SK-N-MC (cell line): ENCODE data around the gene PTGDR2.

Experiments
- DNase-seq: peaks from one replicate; pipeline ENCODE4 v3.0.0-alpha.2; 2011; ENCODE audit warnings: low read depth, low spot score
- H3K27ac ChIP-seq: fragments of 200-600 bp; sonication (generic); 2 replicates; pipeline ENCODE4 v1.5.1; 2016; ENCODE audit warnings: mixed run types
- H3K36me3 ChIP-seq: fragments of 200-600 bp; sonication (generic); 2 replicates; pipeline ENCODE4 v1.6.1; 2017; ENCODE audit warnings: antibody characterized with exemption, low read length, mixed read lengths; ENCODE audit not compliant: insufficient read depth
- H3K4me3 ChIP-seq: fragments of 200-600 bp; sonication (generic); 2 replicates; pipeline ENCODE4 v1.5.1; 2016
- H3K9ac ChIP-seq: fragments of 200-600 bp; sonication (generic); 2 replicates; pipeline ENCODE4 v1.8.0; 2017; ENCODE audit warnings: mixed run types, mixed read lengths; ENCODE audit not compliant: insufficient read length
- H3K9me3 ChIP-seq: fragments of 200-600 bp; sonication (generic); 2 replicates; pipeline ENCODE4 v1.6.1; 2017; ENCODE audit warnings: low read depth, mild to moderate bottlenecking, antibody characterized with exemption, low read length, moderate library complexity, mixed read lengths
- EZH2 ChIP-seq: fragments of 200-600 bp; sonication (generic); IDR thresholded peaks from one replicate; pipeline ENCODE4 v1.6.1; 2017; ENCODE audit warnings: antibody characterized with exemption
- FOXP2 ChIP-seq: optimal IDR thresholded peaks from 2 replicates; pipeline ENCODE3; 2011; ENCODE audit warnings: mild to moderate bottlenecking, moderate library complexity; ENCODE audit not compliant: insufficient read depth; ENCODE audit errors: extremely low read length, control extremely low read depth
- POLR2AphosphoS5 ChIP-seq: IDR thresholded peaks from 2 replicates; pipeline ENCODE4 v1.6.1; 2012; ENCODE audit warnings: mild to moderate bottlenecking, low read depth, low read length, borderline replicate concordance

Gene PTGDR2

DNA sequence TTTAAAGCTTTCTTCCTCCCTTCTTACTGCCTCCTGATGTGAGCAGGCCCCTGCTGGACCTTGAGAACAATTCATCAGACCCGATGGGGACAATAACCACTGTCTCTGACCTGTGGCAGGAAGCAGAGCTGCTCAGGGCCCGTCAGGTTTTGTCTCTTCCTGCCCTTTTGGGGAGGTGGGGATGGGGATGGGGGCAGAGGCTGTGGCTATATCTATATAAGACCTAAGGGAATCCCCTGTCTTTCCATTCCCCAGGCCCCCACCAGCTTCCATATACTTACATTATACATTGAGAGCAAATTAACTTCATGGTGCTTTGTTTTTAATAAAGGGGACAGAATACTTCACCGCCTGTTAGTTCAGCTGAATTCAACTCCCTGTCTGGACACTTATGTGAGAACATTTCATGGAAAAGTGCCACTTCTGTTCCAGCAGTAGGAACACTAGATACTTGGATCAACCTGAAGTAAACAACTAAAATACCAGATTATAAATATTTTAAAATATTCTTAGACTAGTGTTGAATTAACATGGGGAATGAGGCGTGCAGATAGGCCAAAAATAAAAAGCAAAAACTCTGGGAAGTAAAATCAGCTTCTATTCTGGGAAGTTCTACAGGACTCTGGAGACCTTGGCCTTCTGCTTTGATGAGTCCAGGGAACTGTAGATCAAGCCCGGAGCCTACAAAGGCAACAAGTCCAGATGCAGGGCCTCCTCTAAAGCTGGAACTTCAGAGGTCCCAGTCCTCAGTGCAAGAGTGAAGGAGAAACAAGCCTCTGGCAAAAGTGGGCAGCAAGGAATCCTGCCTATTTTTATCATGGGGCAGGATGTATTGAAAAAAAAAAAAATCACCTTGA lies 22.7 kb upstream of the PTGDR2 start:
- Histone ChIP-seq H3K9ac (no peak overlapping the region), H3K27ac (no peak overlapping the region), H3K4me3 (no peak overlapping the region), H3K9me3 (no peaks in the 10 kb centered on the region), H3K36me3 (0 out of 2 replicates have a peak, but pooled peaks cover 13% of the 10 kb centered on the region)
- TF ChIP-seq POLR2AphosphoS5 (no peak), FOXP2 (no peak), EZH2 (no peak)
- no peak for DNase-seq

DNA sequence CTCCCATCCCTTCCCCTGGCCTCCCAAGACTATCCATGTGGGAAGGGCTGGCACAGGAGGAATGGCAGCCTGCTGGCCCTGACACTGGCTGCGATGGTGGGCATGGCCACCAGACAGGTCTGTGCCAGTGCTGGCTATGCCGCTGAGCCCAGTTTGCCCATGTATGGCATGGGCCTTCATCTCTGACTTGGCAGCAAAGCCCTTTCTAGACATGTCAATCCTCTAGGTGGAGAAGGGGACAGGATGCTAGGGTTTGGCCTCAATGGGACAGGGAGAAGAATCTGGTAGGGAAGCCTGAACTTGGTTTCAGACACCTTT lies 20.4 kb upstream of the PTGDR2 start:
- H3K9ac ChIP-seq: no peak overlapping the region
- TF ChIP-seq FOXP2 (no peak), POLR2AphosphoS5 (no peak), EZH2 (no peak)
- no peaks in the 10 kb centered on the region for H3K9me3 ChIP-seq
- 0 out of 2 replicates have a peak, but pooled peaks cover 13% of the 10 kb centered on the region for H3K36me3 ChIP-seq
- H3K27ac ChIP-seq: no peak overlapping the region
- DNase-seq: no peak
- no peak overlapping the region for H3K4me3 ChIP-seq

- Histone ChIP-seq H3K36me3 (0 out of 2 replicates have a peak, but pooled peaks cover 8% of the 10 kb centered on the region), H3K9me3 (no peaks in the 10 kb centered on the region), H3K9ac (no peak overlapping the region), H3K27ac (no peak overlapping the region), H3K4me3 (no peak overlapping the region)
- no peak for TF ChIP-seq POLR2AphosphoS5
- no peak for TF ChIP-seq EZH2
- no peak for TF ChIP-seq FOXP2
- DNase-seq: no peak
These were observed 19.8 kb upstream of the PTGDR2 start for GRCh38 chr11:60875366-60876167.

DNA sequence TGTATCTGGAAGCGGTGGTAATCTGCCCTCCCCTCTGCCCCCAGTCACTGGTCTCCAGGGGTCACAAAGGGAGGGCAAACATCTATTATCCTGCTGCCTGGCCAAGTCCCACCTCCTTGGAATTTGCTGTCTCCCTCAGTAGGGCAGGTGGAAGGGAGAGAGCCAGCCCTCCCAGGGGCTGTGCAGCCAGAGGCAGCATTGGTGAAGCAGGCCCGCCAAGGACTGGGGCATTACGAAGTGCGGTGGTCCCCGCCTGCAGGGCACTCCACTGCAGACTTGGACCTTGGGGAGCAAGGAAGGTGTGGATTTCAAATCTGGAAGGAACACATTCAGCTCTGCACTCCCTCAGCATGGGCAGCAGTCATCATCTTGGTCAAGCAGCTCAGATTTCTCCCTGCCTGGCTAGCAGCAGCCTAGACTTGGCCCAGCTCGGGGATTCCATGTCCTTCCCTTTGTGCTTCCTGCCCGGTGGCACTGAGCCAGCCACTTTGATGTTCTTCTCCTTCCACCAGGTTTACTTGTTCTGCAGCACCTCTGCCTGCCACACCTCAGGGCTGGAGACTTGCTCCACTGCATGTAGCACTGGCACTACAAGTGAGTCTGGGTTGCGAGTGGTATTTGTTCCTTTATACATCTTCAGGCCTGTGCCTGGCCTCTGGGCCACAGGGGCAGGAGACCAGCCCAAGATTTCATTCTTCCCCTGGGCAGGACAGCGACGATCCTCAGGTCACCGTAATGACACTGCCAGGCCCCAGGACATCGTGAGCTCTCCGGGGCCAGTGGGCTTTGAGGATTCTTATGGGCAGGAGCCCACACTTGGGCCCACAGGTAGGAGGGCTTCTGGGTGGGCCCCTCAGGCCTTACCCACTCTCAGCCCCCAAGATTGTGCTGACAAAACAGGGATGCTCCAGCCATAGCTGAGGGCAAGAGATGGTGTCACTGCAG lies 18.9 kb upstream of the PTGDR2 start:
- no peaks in the 10 kb centered on the region for H3K9me3 ChIP-seq
- H3K36me3 ChIP-seq: no peaks in the 10 kb centered on the region
- TF ChIP-seq EZH2 (no peak), FOXP2 (no peak), POLR2AphosphoS5 (no peak)
- DNase-seq: no peak
- no peak overlapping the region for H3K27ac ChIP-seq
- H3K9ac ChIP-seq: no peak overlapping the region
- H3K4me3 ChIP-seq: no peak overlapping the region

DNA sequence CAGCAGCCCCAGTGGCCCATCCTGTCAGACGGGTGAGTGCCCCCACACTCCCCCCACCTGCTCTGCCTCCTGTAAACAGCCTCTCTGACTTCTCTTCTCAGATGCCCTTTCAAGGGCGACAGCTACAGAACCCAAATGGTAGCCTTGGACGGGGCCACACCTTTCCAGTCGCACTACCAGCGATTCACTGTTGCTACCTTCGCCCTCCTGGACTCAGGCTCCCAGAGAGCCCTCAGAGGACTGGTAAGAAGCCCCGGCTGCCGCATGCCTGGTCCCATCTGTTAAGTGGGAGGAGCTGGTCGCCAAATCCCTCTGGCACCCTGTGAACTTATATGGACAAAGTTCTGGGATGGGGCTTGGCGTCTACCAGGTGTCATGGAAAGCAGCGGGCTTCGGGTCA lies 17.8 kb upstream of the PTGDR2 start:
- no peak overlapping the region for H3K27ac ChIP-seq

DNA sequence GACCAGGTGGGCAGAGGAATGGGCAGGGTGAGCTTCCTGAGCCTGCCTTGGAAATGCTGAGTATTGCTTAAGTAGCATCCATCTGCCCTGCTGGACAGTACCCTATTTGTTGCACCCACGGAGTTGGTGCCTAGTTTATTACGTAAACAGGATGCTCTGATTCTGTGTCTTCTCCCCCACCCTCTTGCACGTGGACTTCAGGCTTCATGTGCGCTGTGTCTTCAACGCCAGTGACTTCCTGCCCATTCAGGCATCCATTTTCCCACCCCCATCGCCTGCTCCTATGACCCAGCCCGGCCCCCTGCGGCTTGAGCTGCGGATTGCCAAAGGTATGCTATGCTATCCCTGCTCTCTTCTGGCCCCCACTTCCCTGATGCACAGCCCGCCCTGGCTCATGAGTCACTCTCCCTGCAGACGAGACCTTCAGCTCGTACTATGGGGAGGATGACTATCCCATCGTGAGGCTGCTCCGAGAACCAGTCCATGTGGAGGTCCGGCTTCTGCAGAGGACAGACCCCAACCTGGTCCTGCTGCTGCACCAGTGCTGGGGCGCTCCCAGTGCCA lies 17.3 kb upstream of the PTGDR2 start:
- Histone ChIP-seq H3K36me3 (no peaks in the 10 kb centered on the region), H3K27ac (no peak overlapping the region), H3K9ac (no peak overlapping the region), H3K4me3 (no peak overlapping the region), H3K9me3 (no peaks in the 10 kb centered on the region)
- DNase-seq: no peak
- TF ChIP-seq EZH2 (no peak), FOXP2 (no peak), POLR2AphosphoS5 (no peak)

More for the DNA sequence above, 17.8 kb upstream of the PTGDR2 start:
- H3K9me3 ChIP-seq: no peaks in the 10 kb centered on the region
- DNase-seq: no peak
- H3K9ac ChIP-seq: no peak overlapping the region
- H3K4me3 ChIP-seq: no peak overlapping the region
- H3K36me3 ChIP-seq: no peaks in the 10 kb centered on the region
- TF ChIP-seq POLR2AphosphoS5: no peak
- TF ChIP-seq EZH2: no peak
- TF ChIP-seq FOXP2: no peak

DNA sequence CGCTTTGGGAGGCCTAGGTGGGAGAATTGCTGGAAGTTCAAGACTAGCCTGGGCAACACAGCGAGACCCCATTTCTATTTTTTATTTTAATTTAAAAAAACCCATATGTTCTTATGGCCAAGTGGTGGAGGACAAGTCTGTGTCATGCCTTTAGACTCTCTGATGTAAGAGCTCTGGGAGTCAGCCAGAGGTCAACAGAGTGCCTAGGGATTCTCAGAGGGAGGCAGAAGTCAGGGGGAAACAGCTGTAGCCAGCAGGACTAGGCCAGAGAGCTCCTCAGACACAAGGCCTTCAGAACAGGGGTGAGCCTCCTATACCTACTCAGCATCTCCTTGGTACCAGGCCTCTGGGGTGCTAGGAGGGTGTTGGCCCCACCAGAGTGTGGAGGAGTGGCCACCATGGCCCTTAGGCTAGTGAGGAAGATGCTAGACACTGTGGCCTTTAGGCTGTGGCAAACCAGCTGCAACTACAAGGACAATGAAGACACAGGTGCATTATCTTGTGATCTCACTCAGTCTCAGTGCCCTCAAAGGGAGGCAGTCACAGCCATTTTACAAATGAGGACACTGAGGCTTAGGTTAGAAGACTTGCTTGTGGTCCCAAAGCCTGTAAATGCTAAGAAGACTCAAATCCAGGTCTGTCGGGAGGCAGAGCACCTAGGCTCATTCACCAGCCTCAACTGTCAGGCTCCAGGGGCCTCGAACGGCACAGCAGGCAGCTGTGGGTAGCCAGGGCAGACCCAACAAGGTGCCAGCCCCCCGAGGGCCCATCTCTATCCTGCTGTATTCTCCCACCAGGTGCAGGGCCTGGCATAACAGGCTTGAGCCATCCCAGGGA lies 16.6 kb upstream of the PTGDR2 start:
- H3K4me3 ChIP-seq: no peak overlapping the region
- no peak for DNase-seq

More for the DNA sequence above, 16.6 kb upstream of the PTGDR2 start:
- no peaks in the 10 kb centered on the region for H3K9me3 ChIP-seq
- H3K36me3 ChIP-seq: no peaks in the 10 kb centered on the region
- no peak overlapping the region for H3K27ac ChIP-seq
- no peak overlapping the region for H3K9ac ChIP-seq
- no peak for TF ChIP-seq POLR2AphosphoS5
- no peak for TF ChIP-seq EZH2
- TF ChIP-seq FOXP2: no peak
